ENCODE data around the gene ZNF710. TPM values are rescaled to one million over a fixed set of nuclear protein-coding genes. Genes with fewer than 3 reads are reported as not detected.

Gene ZNF710
- total and polyA plus RNA-seq, 9 of the 15 experiments (the other 6 are each of a cell fraction or from before 2014, with no cell fraction given), result 0.56 to 14.2 (median 5.2) TPM

- Histone ChIP-seq H3K4me3 (no peak overlapping the region), H3K9me3 (replicated peaks; ENCODE audit: control insufficient read depth, insufficient read depth, low read depth, low read length) (no peaks in the 10 kb centered on the region), H3K27ac (ENCODE audit: extremely low read depth, low read depth, low read length) (no peak overlapping the region), H3K79me2 (ENCODE audit: control insufficient read depth, insufficient read depth, low read length) (no peaks in the 10 kb centered on the region), H3K9me1 (ENCODE audit: control insufficient read depth, insufficient read depth, low read length) (no peaks in the 10 kb centered on the region), H3K9ac (ENCODE audit: insufficient read depth in 1 of 2, low read depth in 2 of 2, low read length in 2 of 2) (no peak overlapping the region), H3K36me3 (ENCODE audit: control insufficient read depth, insufficient read depth, low read length) (no peaks in the 10 kb centered on the region), H4K20me1 (replicated peaks; ENCODE audit: control insufficient read depth, insufficient read depth, low read length) (no peaks in the 10 kb centered on the region), H3K27me3 (ENCODE audit: control insufficient read depth in 2 of 2, insufficient read depth in 2 of 2, low read length in 2 of 2) (no peaks in the 10 kb centered on the region; a peak in 1 of 5 replicates), H3K4me1 (replicated peaks in 1 of 2; ENCODE audit: control insufficient read depth in 2 of 2, insufficient read depth in 2 of 2, low read length in 2 of 2) (no peaks in the 10 kb centered on the region), H2AFZ (ENCODE audit: low read depth, low read length) (no peak overlapping the region), H3K4me2 (ENCODE audit: insufficient read depth, low read length) (no peak overlapping the region)
- in situ Hi-C loops (cut with MboI) (no loop called here), intact Hi-C loops (cut with micrococcal nuclease) (no loop called here)
- ChIA-PET CTCF (ENCODE audit: low intra/inter-chr PET ratio) (no interaction called here), POLR2A (interaction anchor here (0.7 to 1.5 kb wide), 2 partner anchors 10 to 110 kb away, joined by 3 to 5 read pairs; no protein-coding TSS in a partner anchor)
- WGBS (ENCODE audit: insufficient coverage, low coverage, missing lambda C conversion rate), result 9% methylated on average over 4 of the region's 4 CpGs
- FAIRE-seq (no peak), ATAC-seq (no peak), DNase-seq (ENCODE audit: extremely low read depth in 1 of 4, low spot score in 3 of 4) (no peak)
- TF ChIP-seq ZNF512 (tag; IDR thresholded peaks at IDR 0.05) (peak; percentile 43; the same call in 1 of the 2 replicates), SIN3B (IDR thresholded peaks at IDR 0.05; ENCODE audit: low read depth) (no peak)
- no TSS peak for BruUV-seq (replicated peaks)
These were observed 33.2 kb upstream of the ZNF710 start for GRCh38 chr15:89967881-89968280.

GRCh38 chr15:89971592-89971997, 29.5 kb upstream of the ZNF710 start:
- peak; percentile 100 for ATAC-seq
- intact Hi-C loops (cut with micrococcal nuclease), result loop anchor here (1.0 kb wide), 3 partner anchors 73 to 231 kb away; no protein-coding TSS in a partner anchor
- POLR2A ChIA-PET, result interaction anchor here (0.6 to 0.9 kb wide), 4 partner anchors 12 to 89 kb away, joined by 3 to 4 read pairs (median 3); no protein-coding TSS in a partner anchor
- TF ChIP-seq STAT5B (CRISPR knock-in tag; IDR thresholded peaks at IDR 0.05) (no peak), ZNF79 (CRISPR knock-in tag; IDR thresholded peaks at IDR 0.05; ENCODE audit: low read depth) (no peak), CHD1 (IDR thresholded peaks at IDR 0.05; ENCODE audit: low read length) (no peak), ZNF134 (CRISPR knock-in tag; conservative IDR thresholded peaks at IDR 0.05) (no peak), ZEB2 (IDR thresholded peaks at IDR 0.05) (no peak), NFATC3 (IDR thresholded peaks at IDR 0.05) (no peak), PHF21A (IDR thresholded peaks at IDR 0.05; ENCODE audit: borderline replicate concordance, low read depth) (no peak), ZNF518B (CRISPR knock-in tag; IDR thresholded peaks at IDR 0.05) (no peak)

More at GRCh38 chr15:89971592-89971997, 29.5 kb upstream of the ZNF710 start:
- no peak overlapping the region for H3K4me2 ChIP-seq (ENCODE audit: insufficient read depth, low read length)
- no peaks in the 10 kb centered on the region for H4K20me1 ChIP-seq (replicated peaks; ENCODE audit: control insufficient read depth, insufficient read depth, low read length)
- WGBS (ENCODE audit: insufficient coverage, low coverage, missing lambda C conversion rate), result 3% methylated on average over 4 of the region's 4 CpGs
- no peaks in the 10 kb centered on the region for H3K9me1 ChIP-seq (ENCODE audit: control insufficient read depth, insufficient read depth, low read length)
- no peaks in the 10 kb centered on the region for H3K27me3 ChIP-seq (ENCODE audit: control insufficient read depth in 2 of 2, insufficient read depth in 2 of 2, low read length in 2 of 2)
- no peaks in the 10 kb centered on the region for H3K79me2 ChIP-seq (ENCODE audit: control insufficient read depth, insufficient read depth, low read length)
- no peaks in the 10 kb centered on the region for H3K9me3 ChIP-seq (replicated peaks; ENCODE audit: control insufficient read depth, insufficient read depth, low read depth, low read length)
- H3K4me1 ChIP-seq (replicated peaks in 1 of 2; ENCODE audit: control insufficient read depth in 2 of 2, insufficient read depth in 2 of 2, low read length in 2 of 2), result no peaks in the 10 kb centered on the region
- no peak overlapping the region for H3K27ac ChIP-seq (ENCODE audit: extremely low read depth, low read depth, low read length)
- H2AFZ ChIP-seq (ENCODE audit: low read depth, low read length), result no peak overlapping the region
- DNase-seq (ENCODE audit: extremely low read depth in 1 of 4, low spot score in 3 of 4), result peak; percentile 50 to 78 (median 65)
- BruUV-seq (replicated peaks), result no TSS peak
- H3K4me3 ChIP-seq, result no peak overlapping the region
- no peaks in the 10 kb centered on the region for H3K36me3 ChIP-seq (ENCODE audit: control insufficient read depth, insufficient read depth, low read length)
- peak overlapping the region in 1 of 2 experiments; percentile 40; a peak in 1 of 4 replicates for H3K9ac ChIP-seq (ENCODE audit: insufficient read depth in 1 of 2, low read depth in 2 of 2, low read length in 2 of 2)
- in situ Hi-C loops (cut with MboI), result loop anchor here (5.0 kb wide), 1 partner anchor 69 kb away; no protein-coding TSS in a partner anchor
- CTCF ChIA-PET (ENCODE audit: low intra/inter-chr PET ratio), result interaction anchor here (0.6 to 1.0 kb wide), 3 partner anchors 74 to 1007 kb away, joined by 3 to 4 read pairs (median 4); partner anchors contain the start of gene AP3S2
- peak; percentile 89 for FAIRE-seq

Data from K562 (cell line).